ENCODE results near the gene ORAI2. TPM values are rescaled to one million over a fixed set of nuclear protein-coding genes. Genes with fewer than 3 reads are reported as not detected.
"Not testable (repeated sequence)": the region's sequence is repeated elsewhere in the genome, so short reads cannot be mapped to it uniquely, and the experiment has no call there.

The ORAI2 gene
- total RNA-seq, 2 experiments from 2014 or later: 59.5 to 61.9 TPM

DNA sequence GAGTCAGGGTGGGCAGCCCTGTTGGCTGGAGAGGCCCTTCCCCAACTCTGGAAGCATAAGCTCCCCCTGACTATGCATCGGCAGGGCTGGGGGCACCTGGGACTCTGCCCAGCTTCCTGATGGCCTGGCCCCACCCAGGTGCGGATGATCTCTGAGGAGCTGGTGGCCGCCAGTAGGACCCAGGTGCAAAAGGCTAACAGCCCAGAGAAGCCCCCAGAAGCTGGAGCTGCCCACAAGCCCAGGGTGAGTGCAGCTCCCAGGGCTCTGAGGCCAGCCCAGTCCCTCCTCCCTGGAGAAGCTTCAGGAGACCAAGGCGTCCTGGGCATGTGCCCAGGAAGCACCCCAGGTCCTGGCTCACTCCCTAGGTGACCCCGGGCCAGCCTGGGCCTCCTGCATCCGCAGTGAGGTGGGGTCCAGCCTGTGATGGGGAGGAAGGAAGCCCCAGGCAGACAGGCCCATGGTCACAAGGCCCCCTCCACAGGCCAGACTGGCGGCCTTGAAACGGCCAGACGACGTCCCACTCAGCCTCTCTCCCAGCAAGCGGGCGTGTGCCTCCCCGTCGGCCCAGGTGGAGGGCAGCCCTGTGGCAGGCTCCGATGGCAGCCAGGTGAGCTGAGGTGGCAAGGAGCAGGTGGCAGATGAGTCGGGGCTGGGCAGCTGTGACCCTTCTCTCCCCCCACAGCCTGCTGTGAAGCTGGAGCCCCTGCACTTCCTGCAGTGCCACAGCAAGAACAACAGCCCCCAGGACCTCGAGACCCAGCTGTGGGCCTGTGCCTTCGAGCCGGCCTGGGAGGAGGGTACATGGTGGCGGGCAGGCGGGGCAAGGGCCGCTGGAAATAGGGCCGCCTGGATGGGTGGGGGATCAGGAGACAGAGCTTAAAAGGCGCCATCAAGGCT lies 34.5 kb downstream of the ORAI2 start:
- peaks cover 12% of the 10 kb centered on the region for H3K36me3 Mint-ChIP-seq (ENCODE audit: low read depth)
- no peak for DNase-seq
- ChIA-PET CTCF (interaction anchor here (0.7 to 3.1 kb wide), 4 partner anchors 52 to 1148 kb away, joined by 3 to 26 read pairs (median 13); no protein-coding TSS in a partner anchor), POLR2A (interaction anchor here (0.9 to 1.1 kb wide), 5 partner anchors 30 to 72 kb away, joined by 3 to 6 read pairs (median 4); partner anchors contain the start of gene PRKRIP1)
- H3K27me3 Mint-ChIP-seq: no peaks in the 10 kb centered on the region
- peaks cover 23% of the 10 kb centered on the region for H3K4me1 Mint-ChIP-seq
- no peaks in the 10 kb centered on the region for H3K9me3 Mint-ChIP-seq
- no peak overlapping the region for H3K4me3 Mint-ChIP-seq
- no peak overlapping the region for H3K27ac Mint-ChIP-seq

DNA sequence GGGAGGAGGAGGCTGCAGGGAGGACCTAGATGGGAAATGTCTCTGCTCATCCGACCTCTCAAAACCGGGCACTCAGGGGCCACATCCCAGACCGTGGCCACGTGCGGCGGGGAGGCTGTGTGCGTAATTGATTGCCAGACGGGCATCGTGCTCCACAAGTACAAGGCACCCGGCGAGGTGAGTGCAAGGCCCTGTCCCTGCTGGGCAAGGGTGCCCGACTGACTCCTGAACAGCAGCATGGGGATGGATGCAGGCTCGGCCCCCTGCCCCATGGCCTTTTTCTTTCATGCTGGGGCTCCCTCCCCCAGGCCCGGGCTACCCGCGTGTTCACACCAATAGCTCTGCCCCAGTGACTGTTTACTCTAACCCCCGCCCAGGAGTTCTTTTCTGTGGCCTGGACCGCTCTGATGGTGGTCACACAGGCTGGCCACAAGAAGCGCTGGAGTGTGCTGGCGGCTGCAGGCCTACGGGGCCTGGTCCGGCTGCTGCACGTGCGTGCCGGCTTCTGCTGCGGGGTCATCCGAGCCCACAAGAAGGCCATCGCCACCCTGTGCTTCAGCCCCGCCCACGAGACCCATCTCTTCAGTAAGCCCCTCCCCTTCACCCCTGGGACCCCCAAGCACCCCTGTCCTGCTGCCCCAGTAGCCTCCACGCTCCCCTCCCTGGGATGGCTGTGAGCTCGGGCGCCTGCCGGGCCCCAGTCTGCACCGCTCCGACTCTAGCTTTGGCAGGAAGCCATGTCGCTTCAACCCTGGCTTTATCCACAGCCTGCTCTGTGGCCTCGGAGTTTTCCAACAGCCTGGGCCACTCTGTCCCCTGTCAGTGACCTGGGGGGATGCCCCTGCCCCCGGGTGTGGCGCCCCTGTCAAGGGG lies 35.3 kb downstream of the ORAI2 start:
- peaks cover 16% of the 10 kb centered on the region for H3K36me3 Mint-ChIP-seq (ENCODE audit: low read depth)
- DNase-seq: no peak
- peaks cover 20% of the 10 kb centered on the region for H3K4me1 Mint-ChIP-seq
- ChIA-PET CTCF (interaction anchor here (0.7 to 1.5 kb wide), 2 partner anchors 64 to 70 kb away, joined by 3 to 4 read pairs; no protein-coding TSS in a partner anchor), POLR2A (no interaction called here)
- no peak overlapping the region for H3K27ac Mint-ChIP-seq
- no peaks in the 10 kb centered on the region for H3K27me3 Mint-ChIP-seq
- H3K9me3 Mint-ChIP-seq: no peaks in the 10 kb centered on the region
- H3K4me3 Mint-ChIP-seq: no peak overlapping the region

DNA sequence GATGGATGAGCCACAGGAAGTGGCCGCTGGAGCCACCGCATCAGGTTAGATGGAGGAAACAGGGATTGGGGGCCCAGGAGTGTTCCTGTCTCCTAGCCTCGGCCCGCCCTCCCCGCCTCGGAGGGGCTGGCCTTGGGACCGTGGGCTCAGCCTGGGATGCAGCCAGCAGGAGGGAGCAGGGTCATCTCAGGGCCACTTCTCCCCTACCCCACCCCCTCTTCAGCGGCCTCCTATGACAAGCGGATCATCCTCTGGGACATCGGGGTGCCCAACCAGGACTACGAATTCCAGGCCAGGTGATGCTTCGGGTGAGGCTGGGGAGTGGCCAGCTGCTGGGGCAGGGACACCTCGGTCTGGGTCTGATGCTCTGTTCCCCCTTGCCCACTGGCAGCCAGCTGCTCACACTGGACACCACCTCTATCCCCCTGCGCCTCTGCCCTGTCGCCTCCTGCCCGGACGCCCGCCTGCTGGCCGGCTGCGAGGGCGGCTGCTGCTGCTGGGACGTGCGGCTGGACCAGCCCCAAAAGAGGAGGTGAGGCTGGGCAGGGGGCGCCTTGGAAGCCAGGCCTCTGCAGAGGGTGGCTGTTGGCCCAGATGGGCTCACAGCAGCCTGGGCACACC lies 36.1 kb downstream of the ORAI2 start:
- Mint-ChIP-seq H3K27me3 (no peaks in the 10 kb centered on the region), H3K4me1 (peaks cover 14% of the 10 kb centered on the region), H3K36me3 (ENCODE audit: low read depth) (peaks cover 16% of the 10 kb centered on the region), H3K4me3 (no peak overlapping the region), H3K9me3 (no peaks in the 10 kb centered on the region), H3K27ac (no peak overlapping the region)
- POLR2A ChIA-PET: no interaction called here
- CTCF ChIA-PET: interaction anchor here (1.5 kb wide), 1 partner anchor 65 kb away, joined by 3 read pairs; no protein-coding TSS in a partner anchor
- no peak for DNase-seq

DNA sequence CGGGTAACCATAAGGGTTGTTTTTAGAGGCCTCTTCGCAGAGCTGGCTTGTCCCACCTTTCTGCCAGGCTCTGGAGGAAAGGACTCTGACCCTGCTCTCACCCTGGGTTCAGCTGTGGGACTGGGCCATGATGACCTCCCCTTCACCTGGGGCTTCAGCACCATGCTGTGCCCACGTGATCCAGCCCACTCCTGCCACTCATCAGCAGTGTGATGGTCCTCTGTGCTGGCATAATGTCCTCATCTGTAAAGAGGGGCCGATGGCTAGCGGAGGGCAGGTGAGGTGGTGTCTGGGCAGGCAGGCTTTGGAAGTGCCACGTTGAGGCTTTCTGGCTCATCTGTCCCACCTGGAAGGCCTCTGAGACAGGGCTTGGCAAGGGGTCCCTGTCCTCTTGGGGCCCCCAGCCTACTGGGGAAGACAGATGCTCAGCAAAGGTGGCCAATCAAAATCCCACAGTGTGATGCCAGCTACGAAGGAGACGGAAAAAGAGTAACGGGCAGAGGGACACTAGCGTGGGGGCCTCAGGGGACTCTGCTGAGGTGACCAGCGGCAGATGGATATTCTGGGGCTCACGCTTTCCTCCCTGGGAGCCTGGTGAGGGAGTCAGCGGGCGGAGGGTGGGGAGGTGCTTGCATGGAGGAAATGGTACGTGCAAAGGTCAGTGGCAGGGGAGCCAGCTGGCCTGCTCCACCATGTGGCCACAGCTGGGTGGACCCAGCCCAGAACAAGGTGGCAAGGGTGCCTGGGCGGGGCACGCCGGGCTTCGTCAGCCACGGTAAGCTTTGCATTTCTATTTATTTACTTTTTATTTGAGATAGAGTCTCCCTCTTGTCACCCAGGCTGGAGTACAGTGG lies 36.8 kb downstream of the ORAI2 start:
- H3K4me3 Mint-ChIP-seq: no peak overlapping the region
- ChIA-PET CTCF (interaction anchor here (1.5 kb wide), 1 partner anchor 66 kb away, joined by 3 read pairs; no protein-coding TSS in a partner anchor), POLR2A (no interaction called here)
- peaks cover 14% of the 10 kb centered on the region for H3K4me1 Mint-ChIP-seq
- no peak for DNase-seq
- H3K27ac Mint-ChIP-seq: no peak overlapping the region
- no peaks in the 10 kb centered on the region for H3K27me3 Mint-ChIP-seq
- H3K9me3 Mint-ChIP-seq: no peaks in the 10 kb centered on the region
- peaks cover 16% of the 10 kb centered on the region for H3K36me3 Mint-ChIP-seq (ENCODE audit: low read depth)

DNA sequence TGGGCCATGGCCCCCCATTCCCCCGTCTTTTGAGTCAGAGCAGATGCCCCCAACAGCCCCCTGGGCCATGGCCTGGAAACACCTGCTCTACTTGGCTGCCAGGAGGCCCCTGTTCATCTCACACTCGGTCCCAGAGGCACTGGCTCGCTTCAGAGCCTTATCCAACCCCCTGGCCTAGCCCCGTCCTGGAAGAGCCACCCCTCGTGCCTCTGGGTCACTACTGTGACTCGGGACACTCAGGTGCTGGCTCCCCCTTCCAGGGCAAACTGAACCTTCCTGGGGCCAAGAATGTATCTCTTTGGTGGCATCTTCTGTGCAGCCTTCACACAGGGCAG lies 38.4 kb downstream of the ORAI2 start:
- POLR2A ChIA-PET: no interaction called here
- CTCF ChIA-PET: no interaction called here
- no peaks in the 10 kb centered on the region for H3K27me3 Mint-ChIP-seq

DNA sequence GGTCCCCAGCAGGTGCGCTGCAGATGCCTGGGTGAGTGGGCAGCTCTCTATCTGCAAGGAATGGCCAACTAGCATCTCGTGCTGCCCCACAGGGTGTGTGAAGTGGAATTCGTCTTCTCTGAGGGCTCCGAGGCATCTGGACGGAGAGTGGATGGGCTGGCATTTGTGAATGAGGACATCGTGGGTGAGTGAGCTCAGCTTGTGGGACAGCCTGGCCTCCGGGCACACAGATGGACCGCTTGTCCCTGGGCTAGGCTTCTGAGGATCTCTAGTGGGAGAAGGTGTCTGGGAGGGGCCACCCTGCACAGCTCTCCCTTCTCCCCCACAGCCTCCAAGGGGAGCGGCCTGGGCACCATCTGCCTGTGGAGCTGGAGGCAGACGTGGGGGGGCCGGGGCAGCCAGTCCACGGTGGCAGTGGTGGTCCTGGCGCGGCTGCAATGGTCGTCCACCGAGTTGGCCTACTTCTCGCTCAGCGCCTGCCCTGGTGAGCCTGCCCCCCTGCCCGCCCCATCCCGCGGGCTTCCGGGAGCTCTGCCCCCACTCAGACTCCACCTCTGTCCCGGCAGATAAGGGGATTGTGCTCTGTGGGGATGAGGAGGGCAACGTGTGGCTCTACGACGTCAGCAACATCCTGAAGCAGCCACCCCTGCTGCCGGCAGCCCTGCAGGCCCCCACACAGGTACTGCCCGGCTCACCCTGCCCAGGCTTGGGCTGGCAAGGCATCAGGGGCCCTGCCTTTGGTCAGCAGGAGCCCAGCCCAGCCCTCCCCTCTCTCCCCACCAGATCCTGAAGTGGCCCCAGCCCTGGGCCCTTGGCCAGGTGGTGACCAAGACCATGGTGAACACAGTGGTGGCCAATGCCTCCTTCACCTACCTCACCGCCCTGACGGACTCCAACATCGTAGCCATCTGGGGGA lies 39.0 kb downstream of the ORAI2 start:
- no peaks in the 10 kb centered on the region for H3K9me3 Mint-ChIP-seq
- no peak overlapping the region for H3K4me3 Mint-ChIP-seq
- no peak for DNase-seq
- ChIA-PET POLR2A (no interaction called here), CTCF (no interaction called here)
- H3K4me1 Mint-ChIP-seq: no peaks in the 10 kb centered on the region
- H3K27ac Mint-ChIP-seq: no peak overlapping the region
- H3K27me3 Mint-ChIP-seq: no peaks in the 10 kb centered on the region
- peaks cover 11% of the 10 kb centered on the region for H3K36me3 Mint-ChIP-seq (ENCODE audit: low read depth)

More for the DNA sequence above, 38.4 kb downstream of the ORAI2 start:
- DNase-seq: no peak
- H3K9me3 Mint-ChIP-seq: no peaks in the 10 kb centered on the region
- peaks cover 4% of the 10 kb centered on the region for H3K4me1 Mint-ChIP-seq
- peaks cover 15% of the 10 kb centered on the region for H3K36me3 Mint-ChIP-seq (ENCODE audit: low read depth)
- no peak overlapping the region for H3K27ac Mint-ChIP-seq
- no peak overlapping the region for H3K4me3 Mint-ChIP-seq

DNA sequence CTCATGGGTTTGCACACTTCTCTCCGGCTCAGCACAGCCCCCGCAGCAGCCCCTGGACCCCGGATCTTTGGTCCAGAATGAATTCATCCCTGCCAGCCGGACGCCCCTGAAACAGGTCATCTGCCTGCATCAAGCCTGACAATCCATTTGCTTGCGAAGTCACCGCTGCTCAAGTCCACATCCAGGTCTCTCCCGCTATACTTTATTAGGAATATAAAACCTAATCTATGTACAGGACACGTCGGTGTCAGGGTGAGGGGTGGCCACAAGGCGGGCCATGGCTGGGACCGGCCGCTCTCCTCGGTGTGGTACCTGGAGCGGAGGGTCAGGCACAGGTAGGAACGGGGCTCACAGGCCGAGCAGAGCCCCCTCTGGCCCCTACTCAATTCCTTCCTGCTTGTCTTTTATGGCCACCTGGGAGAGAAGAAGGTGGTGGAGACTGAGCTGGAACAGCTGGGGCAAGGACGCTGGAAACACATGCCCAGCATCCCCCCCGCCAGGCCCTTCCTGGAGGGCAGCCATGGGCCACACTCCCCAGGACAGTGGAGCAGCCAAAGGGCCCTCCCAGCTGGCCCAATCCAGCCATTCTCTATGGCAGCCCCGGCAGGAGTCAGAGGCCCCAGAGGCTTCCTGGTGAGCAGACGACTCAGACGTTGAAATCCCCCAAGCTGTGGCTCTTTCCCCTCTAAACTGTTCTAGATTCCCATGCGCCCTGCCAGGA lies 40.1 kb downstream of the ORAI2 start:
- Mint-ChIP-seq H3K9me3 (no peaks in the 10 kb centered on the region), H3K4me3 (no peak overlapping the region), H3K4me1 (no peaks in the 10 kb centered on the region), H3K27ac (no peak overlapping the region), H3K27me3 (no peaks in the 10 kb centered on the region), H3K36me3 (ENCODE audit: low read depth) (peaks cover 11% of the 10 kb centered on the region)
- ChIA-PET CTCF (no interaction called here), POLR2A (no interaction called here)
- DNase-seq: no peak

DNA sequence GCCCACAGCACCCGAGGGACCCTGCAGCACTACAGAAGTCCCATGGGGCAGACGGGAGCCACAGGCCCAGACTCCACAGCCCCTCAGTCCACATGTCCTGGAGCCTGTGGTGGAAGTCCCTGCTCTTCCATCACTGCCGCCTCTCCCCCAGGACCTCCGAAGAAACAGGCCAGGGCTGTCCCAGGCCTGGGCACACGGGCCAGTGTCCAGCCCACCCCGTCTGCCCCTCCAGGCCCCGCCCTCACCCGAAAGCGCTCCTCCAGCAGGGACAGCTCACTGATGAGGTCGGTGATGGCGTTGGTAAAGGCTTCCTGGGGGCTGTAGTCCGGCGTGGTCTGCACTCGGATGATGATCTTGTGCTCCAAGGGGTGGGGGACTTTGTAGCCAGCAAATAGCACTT lies 40.7 kb downstream of the ORAI2 start:
- H3K27ac Mint-ChIP-seq, H3K4me1 Mint-ChIP-seq, POLR2A ChIA-PET, H3K9me3 Mint-ChIP-seq, CTCF ChIA-PET, H3K27me3 Mint-ChIP-seq, DNase-seq, H3K4me3 Mint-ChIP-seq: not testable (repeated sequence)
- H3K36me3 Mint-ChIP-seq (ENCODE audit: low read depth): peaks cover 11% of the 10 kb centered on the region

DNA sequence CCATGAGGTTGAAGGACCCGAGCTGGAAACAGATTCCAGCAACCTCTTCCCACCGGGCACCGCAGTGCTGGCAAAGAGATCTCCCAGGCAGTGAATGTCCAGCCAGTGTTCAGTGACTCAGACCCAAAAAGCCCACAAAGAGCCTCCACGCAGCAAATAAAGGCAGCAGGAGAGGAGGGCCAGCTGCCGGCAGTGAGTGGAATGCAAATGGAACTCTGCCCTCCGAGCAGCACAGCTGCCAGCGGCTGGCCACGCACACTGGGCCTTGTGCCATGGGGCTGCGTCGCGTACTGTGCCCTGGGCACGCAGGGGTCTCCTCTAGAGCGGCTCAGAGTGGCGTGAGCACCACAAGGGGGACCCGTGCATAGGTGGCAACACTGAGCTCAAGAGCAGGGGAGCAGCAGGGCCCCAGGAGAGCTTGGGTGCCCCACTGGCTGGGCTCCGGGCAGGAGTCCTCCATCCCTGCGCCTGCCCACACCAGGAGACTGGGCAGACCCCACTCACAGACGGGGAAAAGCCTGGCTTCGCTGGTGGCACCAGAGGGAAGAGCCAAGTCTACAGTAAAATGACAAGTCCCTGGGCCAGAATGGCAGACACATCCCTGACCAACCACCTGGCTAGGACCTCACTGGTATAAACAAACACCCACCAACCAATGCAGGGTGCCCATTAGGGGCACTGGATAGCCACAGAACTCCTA lies 41.5 kb downstream of the ORAI2 start:
- H3K4me3 Mint-ChIP-seq, DNase-seq, H3K9me3 Mint-ChIP-seq, H3K4me1 Mint-ChIP-seq, CTCF ChIA-PET, H3K27ac Mint-ChIP-seq, POLR2A ChIA-PET, H3K27me3 Mint-ChIP-seq: not testable (repeated sequence)
- peaks cover 11% of the 10 kb centered on the region for H3K36me3 Mint-ChIP-seq (ENCODE audit: low read depth)

DNA sequence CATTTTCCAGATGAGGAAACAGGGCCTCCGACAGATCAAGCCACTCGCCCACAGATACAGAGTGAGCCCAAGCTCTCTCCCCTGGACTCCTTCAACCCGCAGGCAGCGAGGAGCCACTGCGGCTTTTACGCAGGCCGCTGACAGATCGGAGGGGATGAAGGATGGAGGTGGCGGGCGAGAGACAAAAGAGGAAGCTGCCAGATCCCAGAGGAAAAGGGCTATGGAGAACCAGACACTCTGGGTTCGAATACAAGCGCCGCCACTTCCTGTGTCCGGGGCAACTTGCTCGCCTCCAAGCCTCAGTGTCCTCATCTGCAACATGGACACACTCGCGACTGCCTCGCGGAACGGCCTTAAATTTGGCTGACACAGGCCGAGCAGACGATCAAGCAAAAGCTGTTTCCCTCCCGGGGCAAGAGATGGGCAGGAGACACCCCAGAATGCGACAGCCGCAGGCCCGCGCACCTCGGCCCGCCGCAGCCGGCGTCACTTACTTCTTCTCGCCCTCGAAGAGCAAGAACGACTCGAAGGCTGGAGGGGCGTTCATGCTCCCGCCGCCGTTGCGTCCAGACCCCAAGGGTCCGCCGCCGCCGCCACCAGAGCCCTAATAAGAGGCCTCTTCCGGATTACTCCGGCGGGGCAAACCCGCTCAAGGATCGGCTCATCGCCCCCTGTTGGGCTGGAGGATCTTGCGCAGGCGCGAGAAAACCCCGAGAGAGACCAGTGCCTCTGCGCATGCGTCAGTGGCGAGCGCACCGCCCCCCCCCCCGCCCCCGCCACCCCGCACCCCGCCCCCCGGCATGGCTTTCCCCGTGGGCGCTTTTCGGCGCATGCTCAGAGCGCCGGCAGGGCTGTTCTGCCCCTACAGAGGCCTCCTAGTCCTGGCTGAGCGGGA lies 45.2 kb downstream of the ORAI2 start, which contains the start of gene POLR2J:
Gene POLR2J, minus strand, starts transcription at position 609 of the 895 bp plus-strand sequence. Its CDS starts 62 bp downstream, at position 547.
- POLR2A ChIA-PET; H3K4me1 Mint-ChIP-seq; H3K9me3 Mint-ChIP-seq; H3K27me3 Mint-ChIP-seq; H3K36me3 Mint-ChIP-seq (ENCODE audit: low read depth); CTCF ChIA-PET: not testable (repeated sequence)
- Mint-ChIP-seq H3K4me3 (peak within 1 kb of the TSS; percentile 88), H3K27ac (peak within 1 kb of the TSS; percentile 83)
- DNase-seq: peak; percentile 97

Data from activated CD4-positive, alpha-beta memory T cell treated with anti-CD3 and anti-CD28 coated beads, Interleukin-2, amount 10 ng/mL, durations not matched to agents 7 days and 5 days (primary cell).